ENCODE measurements around the gene TSR2. TPM values are rescaled to one million over a fixed set of nuclear protein-coding genes. Genes with fewer than 3 reads are reported as not detected.

Gene TSR2
- 40.8 and 43.7 TPM in 2 replicates for total RNA-seq

GRCh38 chrX:54439960-54440871 is at the start of gene TSR2:
Gene TSR2 (plus strand): TSS chrX:54440404. CDS start chrX:54440422, 18 bp downstream.
- peak; percentile 93 for DNase-seq
- Mint-ChIP-seq H3K9me3 (no peaks in the 10 kb centered on the region), H3K4me1 (peaks cover 14% of the 10 kb centered on the region), H3K4me3 (peak within 1 kb of the TSS; percentile 96), H3K36me3 (ENCODE audit: low read depth) (peaks cover 21% of the 10 kb centered on the region), H3K27ac (peak within 1 kb of the TSS; percentile 92), H3K27me3 (no peaks in the 10 kb centered on the region)
- intact Hi-C loops (cut with micrococcal nuclease), result loop anchor here (1.0 to 5.0 kb wide), 6 partner anchors 91 to 753 kb away; partner anchors contain the start of genes FAM120C, GNL3L, HUWE1 and MAGED2

- no peaks in the 10 kb centered on the region for H3K9me3 Mint-ChIP-seq
- intact Hi-C loops (cut with micrococcal nuclease), result no loop called here
- H3K4me3 Mint-ChIP-seq, result no peak overlapping the region
- no peak for DNase-seq
- no peak overlapping the region for H3K27ac Mint-ChIP-seq
- H3K27me3 Mint-ChIP-seq, result no peaks in the 10 kb centered on the region
- H3K4me1 Mint-ChIP-seq, result no peaks in the 10 kb centered on the region
- no peaks in the 10 kb centered on the region for H3K36me3 Mint-ChIP-seq (ENCODE audit: low read depth)
Measured at GRCh38 chrX:54397113-54397512, 43.1 kb upstream of the TSR2 start.

GRCh38 chrX:54407266-54407665 is 32.9 kb upstream of the TSR2 start:
- Mint-ChIP-seq H3K27me3 (peaks cover 16% of the 10 kb centered on the region), H3K4me1 (peaks cover 3% of the 10 kb centered on the region), H3K9me3 (no peaks in the 10 kb centered on the region), H3K27ac (no peak overlapping the region), H3K36me3 (ENCODE audit: low read depth) (no peaks in the 10 kb centered on the region), H3K4me3 (no peak overlapping the region)
- intact Hi-C loops (cut with micrococcal nuclease), result no loop called here
- no peak for DNase-seq

- intact Hi-C loops (cut with micrococcal nuclease), result no loop called here
- no peak overlapping the region for H3K4me3 Mint-ChIP-seq
- peaks cover 21% of the 10 kb centered on the region for H3K27me3 Mint-ChIP-seq
- H3K27ac Mint-ChIP-seq, result no peak overlapping the region
- peaks cover 8% of the 10 kb centered on the region for H3K4me1 Mint-ChIP-seq
- H3K36me3 Mint-ChIP-seq (ENCODE audit: low read depth), result no peaks in the 10 kb centered on the region
- H3K9me3 Mint-ChIP-seq, result no peaks in the 10 kb centered on the region
- no peak for DNase-seq
Measured at GRCh38 chrX:54411732-54412131, 28.5 kb upstream of the TSR2 start.

- peaks cover 8% of the 10 kb centered on the region for H3K4me1 Mint-ChIP-seq
- no peak overlapping the region for H3K27ac Mint-ChIP-seq
- peak; percentile 48 for DNase-seq
- no peaks in the 10 kb centered on the region for H3K9me3 Mint-ChIP-seq
- intact Hi-C loops (cut with micrococcal nuclease), result no loop called here
- peaks cover 21% of the 10 kb centered on the region for H3K27me3 Mint-ChIP-seq
- no peaks in the 10 kb centered on the region for H3K36me3 Mint-ChIP-seq (ENCODE audit: low read depth)
- no peak overlapping the region for H3K4me3 Mint-ChIP-seq
Measured at GRCh38 chrX:54413753-54414152, 26.5 kb upstream of the TSR2 start.

- DNase-seq, result no peak
- Mint-ChIP-seq H3K27me3 (peaks cover 26% of the 10 kb centered on the region), H3K27ac (no peak overlapping the region), H3K9me3 (no peaks in the 10 kb centered on the region), H3K4me1 (peaks cover 5% of the 10 kb centered on the region), H3K36me3 (ENCODE audit: low read depth) (no peaks in the 10 kb centered on the region), H3K4me3 (no peak overlapping the region)
- intact Hi-C loops (cut with micrococcal nuclease), result no loop called here
Measured at GRCh38 chrX:54415534-54416350, 24.5 kb upstream of the TSR2 start.

GRCh38 chrX:54416965-54417364 is 23.2 kb upstream of the TSR2 start:
- intact Hi-C loops (cut with micrococcal nuclease), result no loop called here
- H3K9me3 Mint-ChIP-seq, result no peaks in the 10 kb centered on the region
- peaks cover 26% of the 10 kb centered on the region for H3K27me3 Mint-ChIP-seq
- no peak overlapping the region for H3K27ac Mint-ChIP-seq
- peaks cover 5% of the 10 kb centered on the region for H3K4me1 Mint-ChIP-seq
- H3K4me3 Mint-ChIP-seq, result no peak overlapping the region
- H3K36me3 Mint-ChIP-seq (ENCODE audit: low read depth), result no peaks in the 10 kb centered on the region
- DNase-seq, result no peak

GRCh38 chrX:54419559-54420302 is 20.5 kb upstream of the TSR2 start:
- Mint-ChIP-seq H3K36me3 (ENCODE audit: low read depth) (no peaks in the 10 kb centered on the region), H3K4me3 (no peak overlapping the region), H3K9me3 (no peaks in the 10 kb centered on the region), H3K27ac (no peak overlapping the region), H3K4me1 (peaks cover 5% of the 10 kb centered on the region), H3K27me3 (peaks cover 17% of the 10 kb centered on the region)
- no peak for DNase-seq
- intact Hi-C loops (cut with micrococcal nuclease), result no loop called here

- no peaks in the 10 kb centered on the region for H3K9me3 Mint-ChIP-seq
- H3K27me3 Mint-ChIP-seq, result peaks cover 7% of the 10 kb centered on the region
- no peak overlapping the region for H3K27ac Mint-ChIP-seq
- intact Hi-C loops (cut with micrococcal nuclease), result no loop called here
- no peak overlapping the region for H3K4me3 Mint-ChIP-seq
- no peak for DNase-seq
- H3K36me3 Mint-ChIP-seq (ENCODE audit: low read depth), result no peaks in the 10 kb centered on the region
- H3K4me1 Mint-ChIP-seq, result no peaks in the 10 kb centered on the region
Measured at GRCh38 chrX:54422168-54422567, 18.0 kb upstream of the TSR2 start.

GRCh38 chrX:54423161-54423888 is 16.9 kb upstream of the TSR2 start:
- Mint-ChIP-seq H3K36me3 (ENCODE audit: low read depth) (no peaks in the 10 kb centered on the region), H3K9me3 (no peaks in the 10 kb centered on the region), H3K4me3 (no peak overlapping the region), H3K27ac (no peak overlapping the region), H3K27me3 (peaks cover 5% of the 10 kb centered on the region), H3K4me1 (no peaks in the 10 kb centered on the region)
- intact Hi-C loops (cut with micrococcal nuclease), result no loop called here
- DNase-seq, result peak; percentile 54

GRCh38 chrX:54427837-54428424 is 12.3 kb upstream of the TSR2 start:
- Mint-ChIP-seq H3K4me3 (no peak overlapping the region), H3K27ac (no peak overlapping the region), H3K9me3 (no peaks in the 10 kb centered on the region), H3K27me3 (peaks cover 4% of the 10 kb centered on the region), H3K36me3 (ENCODE audit: low read depth) (no peaks in the 10 kb centered on the region), H3K4me1 (no peaks in the 10 kb centered on the region)
- intact Hi-C loops (cut with micrococcal nuclease), result no loop called here
- DNase-seq, result no peak

GRCh38 chrX:54430519-54430918 is 9.7 kb upstream of the TSR2 start:
- Mint-ChIP-seq H3K4me3 (no peak overlapping the region), H3K4me1 (no peaks in the 10 kb centered on the region), H3K27ac (no peak overlapping the region), H3K36me3 (ENCODE audit: low read depth) (no peaks in the 10 kb centered on the region), H3K27me3 (peaks cover 4% of the 10 kb centered on the region), H3K9me3 (no peaks in the 10 kb centered on the region)
- intact Hi-C loops (cut with micrococcal nuclease), result no loop called here
- DNase-seq, result no peak

GRCh38 chrX:54435121-54435520 is 5.1 kb upstream of the TSR2 start:
- peaks cover 3% of the 10 kb centered on the region for H3K4me1 Mint-ChIP-seq
- intact Hi-C loops (cut with micrococcal nuclease), result no loop called here

More at GRCh38 chrX:54435121-54435520, 5.1 kb upstream of the TSR2 start:
- no peaks in the 10 kb centered on the region for H3K9me3 Mint-ChIP-seq
- H3K27ac Mint-ChIP-seq, result no peak overlapping the region
- no peak for DNase-seq
- no peaks in the 10 kb centered on the region for H3K27me3 Mint-ChIP-seq
- no peak overlapping the region for H3K4me3 Mint-ChIP-seq
- H3K36me3 Mint-ChIP-seq (ENCODE audit: low read depth), result no peaks in the 10 kb centered on the region

Data from activated CD4-positive, alpha-beta T cell treated with anti-CD3 and anti-CD28 coated beads, Interleukin-2, amount 10 ng/mL, durations not matched to agents 24 days and 14 days (primary cell).